Parathyroid adenoma (tissue), 2 donors: ENCODE data around the gene C14orf180.

Experiments
- H2AFZ ChIP-seq: fragments of 300-600 bp; sonication (generic); one replicate; pipeline ENCODE4 v1.7.0; 2017; ENCODE audit warnings: antibody characterized with exemption, mild to moderate bottlenecking
- H3K27ac ChIP-seq: fragments of 300-600 bp; sonication (generic); one replicate; pipeline ENCODE4 v1.7.0; 2017
- H3K27me3 ChIP-seq: fragments of 300-600 bp; sonication (generic); one replicate; pipeline ENCODE4 v1.7.0; 2017; ENCODE audit warnings: low read length; ENCODE audit not compliant: control insufficient read depth, insufficient read depth
- H3K36me3 ChIP-seq: fragments of 300-600 bp; sonication (generic); one replicate; pipeline ENCODE4 v1.7.0; 2017; ENCODE audit warnings: low read length; ENCODE audit not compliant: control insufficient read depth, insufficient read depth
- H3K4me1 ChIP-seq: fragments of 300-600 bp; sonication (generic); one replicate; pipeline ENCODE4 v1.7.0; 2017; ENCODE audit warnings: control low read depth
- H3K4me2 ChIP-seq: fragments of 300-600 bp; sonication (generic); one replicate; pipeline ENCODE4 v1.7.0; 2017; ENCODE audit warnings: low read length
- H3K4me3 ChIP-seq: fragments of 300-600 bp; sonication (generic); one replicate; pipeline ENCODE4 v1.7.0; 2017; ENCODE audit warnings: low read depth, low read length
- H3K79me2 ChIP-seq: fragments of 300-600 bp; sonication (generic); one replicate; pipeline ENCODE4 v1.7.0; 2017; ENCODE audit warnings: control low read depth
- H3K9ac ChIP-seq: fragments of 300-600 bp; sonication (generic); one replicate; pipeline ENCODE4 v1.7.0; 2017; ENCODE audit warnings: mild to moderate bottlenecking
- H3K9me3 ChIP-seq: fragments of 300-600 bp; sonication (generic); one replicate; pipeline ENCODE4 v1.7.0; 2017; ENCODE audit warnings: low read length; ENCODE audit not compliant: control insufficient read depth
- TF ChIP-seq, protein P1 (sequence below): fragments of 300-600 bp; sonication (generic); IDR thresholded peaks from one replicate; pipeline ENCODE4 v1.7.0; 2017; ENCODE audit warnings: antibody characterized with exemption, mild to moderate bottlenecking
- donor health status: primary hyperparathyroidism.

Gene C14orf180

GRCh38 chr14:104559028-104559803, 20.3 kb upstream of the C14orf180 start:
- TF ChIP-seq, protein P1, sequence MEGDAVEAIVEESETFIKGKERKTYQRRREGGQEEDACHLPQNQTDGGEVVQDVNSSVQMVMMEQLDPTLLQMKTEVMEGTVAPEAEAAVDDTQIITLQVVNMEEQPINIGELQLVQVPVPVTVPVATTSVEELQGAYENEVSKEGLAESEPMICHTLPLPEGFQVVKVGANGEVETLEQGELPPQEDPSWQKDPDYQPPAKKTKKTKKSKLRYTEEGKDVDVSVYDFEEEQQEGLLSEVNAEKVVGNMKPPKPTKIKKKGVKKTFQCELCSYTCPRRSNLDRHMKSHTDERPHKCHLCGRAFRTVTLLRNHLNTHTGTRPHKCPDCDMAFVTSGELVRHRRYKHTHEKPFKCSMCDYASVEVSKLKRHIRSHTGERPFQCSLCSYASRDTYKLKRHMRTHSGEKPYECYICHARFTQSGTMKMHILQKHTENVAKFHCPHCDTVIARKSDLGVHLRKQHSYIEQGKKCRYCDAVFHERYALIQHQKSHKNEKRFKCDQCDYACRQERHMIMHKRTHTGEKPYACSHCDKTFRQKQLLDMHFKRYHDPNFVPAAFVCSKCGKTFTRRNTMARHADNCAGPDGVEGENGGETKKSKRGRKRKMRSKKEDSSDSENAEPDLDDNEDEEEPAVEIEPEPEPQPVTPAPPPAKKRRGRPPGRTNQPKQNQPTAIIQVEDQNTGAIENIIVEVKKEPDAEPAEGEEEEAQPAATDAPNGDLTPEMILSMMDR, result no peak
- Histone ChIP-seq H2AFZ (no peak overlapping the region), H3K36me3 (no peaks in the 10 kb centered on the region), H3K27ac (no peak overlapping the region), H3K4me3 (no peak overlapping the region), H3K79me2 (no peaks in the 10 kb centered on the region), H3K4me2 (no peak overlapping the region), H3K27me3 (no peaks in the 10 kb centered on the region), H3K9me3 (no peaks in the 10 kb centered on the region), H3K9ac (no peak overlapping the region), H3K4me1 (no peaks in the 10 kb centered on the region)

GRCh38 chr14:104559804-104560585, 19.6 kb upstream of the C14orf180 start:
- H3K27ac ChIP-seq, result no peak overlapping the region
- H3K4me1 ChIP-seq, result no peaks in the 10 kb centered on the region

GRCh38 chr14:104560586-104560945, 19.0 kb upstream of the C14orf180 start:
- no peak overlapping the region for H2AFZ ChIP-seq
- no peak overlapping the region for H3K4me2 ChIP-seq
- no peaks in the 10 kb centered on the region for H3K36me3 ChIP-seq
- H3K27ac ChIP-seq, result no peak overlapping the region
- no peaks in the 10 kb centered on the region for H3K79me2 ChIP-seq
- H3K9me3 ChIP-seq, result no peaks in the 10 kb centered on the region
- H3K9ac ChIP-seq, result no peak overlapping the region
- H3K27me3 ChIP-seq, result no peaks in the 10 kb centered on the region
- TF ChIP-seq, protein P1, result no peak
- H3K4me1 ChIP-seq, result no peaks in the 10 kb centered on the region
- no peak overlapping the region for H3K4me3 ChIP-seq

More at GRCh38 chr14:104559804-104560585, 19.6 kb upstream of the C14orf180 start:
- H3K9me3 ChIP-seq, result no peaks in the 10 kb centered on the region
- H3K4me3 ChIP-seq, result no peak overlapping the region
- TF ChIP-seq, protein P1, result no peak
- no peaks in the 10 kb centered on the region for H3K36me3 ChIP-seq
- H2AFZ ChIP-seq, result no peak overlapping the region
- H3K9ac ChIP-seq, result no peak overlapping the region
- no peaks in the 10 kb centered on the region for H3K79me2 ChIP-seq
- H3K27me3 ChIP-seq, result no peaks in the 10 kb centered on the region
- no peak overlapping the region for H3K4me2 ChIP-seq

DNA sequence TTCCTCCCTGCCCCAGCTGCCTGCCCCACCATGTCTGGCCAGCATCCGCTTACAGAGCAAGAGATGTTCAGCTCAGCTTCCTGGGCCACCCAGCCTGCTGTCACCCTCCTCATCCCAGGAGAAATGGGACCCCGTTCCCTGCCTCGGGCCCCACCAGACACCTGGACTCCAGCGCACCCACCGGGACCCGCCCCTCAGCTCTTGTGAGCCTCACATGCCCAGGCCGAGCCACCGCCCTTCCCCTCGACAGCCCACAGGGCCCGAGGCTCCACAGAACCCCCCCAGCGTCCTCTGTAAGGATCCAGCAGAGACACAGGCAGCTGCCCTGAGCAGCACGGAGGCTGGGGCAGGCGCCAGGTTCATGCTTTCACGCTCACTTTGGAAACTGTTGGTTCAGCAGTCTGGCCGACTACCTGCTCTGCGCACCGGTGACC, 18.4 kb upstream of the C14orf180 start:
- H3K4me1 ChIP-seq, result no peaks in the 10 kb centered on the region
- no peak overlapping the region for H3K27ac ChIP-seq
- TF ChIP-seq, protein P1, result no peak
- peak overlapping the region; percentile 38 for H3K4me2 ChIP-seq
- H3K4me3 ChIP-seq, result no peak overlapping the region
- no peaks in the 10 kb centered on the region for H3K27me3 ChIP-seq
- no peaks in the 10 kb centered on the region for H3K79me2 ChIP-seq
- H3K9ac ChIP-seq, result no peak overlapping the region
- peak overlapping the region; percentile 27 for H2AFZ ChIP-seq
- H3K36me3 ChIP-seq, result no peaks in the 10 kb centered on the region
- no peaks in the 10 kb centered on the region for H3K9me3 ChIP-seq
